ENCODE data around the gene DNAH17.

The DNAH17 gene

DNA sequence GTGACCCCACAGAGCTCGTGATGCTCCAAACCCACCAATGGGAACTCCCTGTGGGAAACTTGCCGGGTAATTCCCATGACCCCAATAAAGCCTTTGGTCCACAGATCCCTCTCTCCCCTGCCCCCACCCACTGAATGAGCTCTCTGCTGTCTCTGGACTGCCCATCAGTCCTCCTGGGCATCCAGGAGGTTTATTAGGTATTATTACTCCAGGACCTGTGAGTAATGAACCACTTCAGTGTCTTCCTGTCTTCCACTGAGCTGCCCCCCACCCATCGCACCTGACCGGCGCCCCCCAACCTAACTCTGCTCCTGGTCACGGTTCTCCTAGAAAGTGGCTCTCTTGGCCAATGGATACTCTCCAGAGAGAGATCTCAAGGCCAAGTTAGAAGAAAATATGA, 28.7 kb upstream of the DNAH17 start:
- DNase-seq = no peak

DNA sequence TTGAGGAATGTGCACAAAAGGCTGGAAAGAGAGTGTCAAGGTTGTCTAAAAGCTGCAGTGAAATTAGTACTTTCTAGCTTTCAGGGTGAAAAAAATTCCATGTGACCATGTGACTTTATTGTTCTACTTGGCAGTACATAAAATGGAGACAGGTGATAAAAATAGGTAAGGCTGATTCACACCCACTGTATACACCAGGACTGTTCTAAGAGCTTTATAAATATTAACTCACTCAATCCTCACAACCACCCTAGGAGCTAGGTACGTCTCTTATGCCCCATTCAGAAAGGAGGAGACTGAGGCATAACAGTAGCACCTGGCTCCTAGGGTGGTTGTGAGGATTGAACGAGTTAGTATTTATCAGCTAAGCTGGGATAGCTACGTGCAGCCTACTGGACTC, 28.2 kb upstream of the DNAH17 start:
- DNase-seq = no peak

DNA sequence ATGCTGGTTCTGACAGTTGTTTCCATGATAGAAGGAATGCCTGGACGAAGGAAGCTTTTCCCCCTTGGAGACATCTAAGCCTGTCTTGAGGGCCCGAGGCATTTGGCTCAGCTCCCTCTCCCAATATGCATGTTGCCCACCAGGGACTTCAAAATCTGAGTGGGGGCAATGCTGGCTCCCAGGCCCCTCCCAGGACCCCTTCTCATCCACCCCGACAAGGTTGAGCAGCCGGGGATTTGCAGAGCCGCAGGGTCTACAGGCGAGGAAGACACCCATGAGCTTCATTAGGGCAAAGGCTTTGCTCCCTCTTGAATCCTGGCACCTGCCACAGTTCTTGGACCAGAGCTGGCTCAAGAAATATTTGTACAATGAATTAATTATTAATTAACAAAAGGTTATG, 25.1 kb upstream of the DNAH17 start:
- DNase-seq = no peak

DNA sequence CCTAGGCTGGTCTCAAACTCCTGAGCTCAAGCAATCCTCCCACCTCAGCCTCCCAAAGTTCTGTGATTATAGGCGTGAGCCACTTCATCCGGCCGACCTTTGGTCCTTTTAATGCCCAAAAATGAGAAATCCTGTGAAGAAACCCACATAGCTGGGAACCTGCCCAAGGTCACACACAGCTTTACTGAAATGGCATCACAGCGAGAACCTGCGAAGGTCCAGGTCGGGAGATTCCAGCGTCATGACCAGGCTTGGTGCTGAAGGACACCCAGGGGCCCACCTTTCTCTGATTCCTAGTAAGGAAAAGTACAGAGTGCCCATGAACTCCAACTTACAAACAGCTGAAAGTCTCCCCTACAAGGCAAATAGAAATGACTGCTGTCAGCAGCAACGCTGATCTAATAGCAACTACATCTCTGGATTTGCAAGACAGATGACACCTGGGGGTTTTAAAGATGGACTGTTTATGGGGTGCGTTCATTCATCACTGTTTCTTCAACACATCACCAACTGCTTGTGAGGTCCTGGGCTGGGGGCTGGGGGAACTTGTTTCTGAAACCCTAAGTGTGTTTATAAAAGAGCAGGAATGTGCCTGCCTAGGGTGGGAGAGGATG, 24.5 kb upstream of the DNAH17 start:
- DNase-seq = no peak

DNA sequence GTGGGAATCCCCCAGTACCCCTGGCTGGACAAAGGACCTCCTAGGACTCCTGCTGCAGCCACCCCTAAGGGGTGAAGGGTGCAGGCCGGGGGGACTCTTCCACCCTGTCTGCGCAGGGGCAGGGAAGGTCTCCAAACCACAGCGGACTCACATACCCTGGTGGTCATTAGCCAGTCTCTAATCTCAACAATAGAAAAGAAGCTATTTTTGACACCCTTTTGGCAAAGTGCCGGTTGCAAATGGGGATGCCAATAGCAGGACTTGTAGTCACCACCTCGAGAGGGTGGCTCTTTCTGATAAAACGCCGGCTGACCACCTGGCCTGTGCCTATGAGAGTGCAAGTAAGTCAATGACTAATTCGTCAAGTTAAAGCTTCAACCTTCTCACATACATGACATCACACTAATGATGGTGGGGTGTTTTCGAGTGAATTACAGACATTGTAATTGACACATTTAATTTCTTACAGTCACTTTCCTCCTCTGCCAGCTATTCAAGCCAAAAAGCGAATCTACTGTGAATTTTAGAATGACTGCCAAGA, 23.1 kb upstream of the DNAH17 start:
- DNase-seq = no peak

DNA sequence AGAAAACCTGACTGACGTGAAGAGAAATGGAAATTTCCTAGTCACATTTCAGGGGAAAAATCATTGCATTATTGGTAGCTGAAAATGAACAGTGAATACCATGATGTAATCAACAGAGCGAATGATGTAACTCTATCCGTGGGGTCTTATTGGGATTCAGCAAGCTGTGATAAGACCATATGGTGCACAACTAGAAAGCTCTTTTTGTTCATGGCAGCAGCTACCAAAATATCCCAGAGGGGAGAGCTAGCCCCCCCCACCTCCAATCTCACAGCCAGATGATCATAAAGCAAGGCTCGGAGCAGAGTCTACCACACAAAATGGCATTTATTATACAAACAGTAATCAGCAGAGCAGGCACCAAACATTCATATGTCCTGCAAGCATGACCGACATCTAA, 22.2 kb upstream of the DNAH17 start:
- no peak for DNase-seq

DNA sequence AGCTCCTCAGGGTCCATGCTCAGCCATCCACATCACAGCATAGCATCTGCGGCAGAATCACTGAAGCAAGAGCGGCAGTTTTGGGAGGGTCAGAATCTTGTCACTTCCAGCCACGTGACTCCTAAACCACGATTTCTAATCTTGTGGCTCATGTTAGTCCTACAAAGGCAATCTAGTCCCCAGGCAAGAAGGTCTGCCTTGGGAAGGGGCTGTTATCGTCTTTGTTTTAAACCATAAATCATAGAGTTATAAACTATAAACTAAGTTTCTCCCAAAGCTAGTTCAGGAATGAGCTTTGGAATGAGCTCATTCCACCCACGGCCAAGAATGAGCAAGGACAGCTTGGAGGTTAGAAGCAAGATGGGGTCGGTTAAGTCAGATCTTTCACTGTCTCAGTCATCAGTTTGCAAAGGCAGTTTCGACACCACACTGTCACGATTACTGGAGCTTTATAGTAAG, 20.8 kb upstream of the DNAH17 start:
- no peak for DNase-seq

DNA sequence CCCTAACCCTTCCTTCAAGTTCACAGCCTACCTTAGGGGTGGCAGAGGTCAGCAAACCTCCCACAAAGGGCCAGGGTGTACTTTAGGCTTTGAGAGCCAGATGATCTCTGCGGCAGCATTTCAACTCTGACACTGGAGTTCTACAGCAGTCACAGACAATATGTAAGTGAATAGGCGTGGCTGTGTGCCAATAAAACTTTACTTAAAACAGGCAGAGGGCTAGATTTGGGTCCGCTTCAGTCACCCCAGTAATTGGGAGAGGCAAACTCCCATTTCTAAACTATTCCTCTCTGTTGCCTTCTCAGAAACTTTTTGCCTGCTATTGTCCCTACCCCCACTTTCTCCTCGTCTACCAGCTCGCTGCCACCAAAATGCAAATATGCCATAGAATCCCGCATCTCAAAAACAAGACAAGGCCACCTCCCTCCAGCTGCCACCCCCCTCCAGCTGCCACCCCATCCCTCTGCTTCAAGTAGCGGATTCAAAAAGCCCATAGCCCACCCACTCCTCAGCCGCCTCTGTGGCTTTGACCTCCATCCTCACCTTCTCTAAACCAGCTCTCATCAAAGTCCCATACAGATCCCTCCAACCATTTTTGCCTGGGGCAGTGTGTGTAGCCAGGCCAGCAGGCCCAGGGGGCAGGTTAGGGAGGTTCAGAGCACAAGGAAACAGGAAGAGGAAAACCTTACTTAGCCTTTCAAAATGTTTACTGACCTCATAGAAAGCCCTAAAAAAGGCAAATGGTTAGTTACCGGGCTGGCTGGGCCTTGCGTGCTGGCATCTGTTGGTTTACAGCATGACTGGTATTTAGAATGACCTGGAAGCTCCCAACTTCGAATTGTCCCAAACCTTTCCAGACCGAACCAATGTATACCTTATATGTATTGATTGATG, 19.9 kb upstream of the DNAH17 start:
- no peak for DNase-seq

DNA sequence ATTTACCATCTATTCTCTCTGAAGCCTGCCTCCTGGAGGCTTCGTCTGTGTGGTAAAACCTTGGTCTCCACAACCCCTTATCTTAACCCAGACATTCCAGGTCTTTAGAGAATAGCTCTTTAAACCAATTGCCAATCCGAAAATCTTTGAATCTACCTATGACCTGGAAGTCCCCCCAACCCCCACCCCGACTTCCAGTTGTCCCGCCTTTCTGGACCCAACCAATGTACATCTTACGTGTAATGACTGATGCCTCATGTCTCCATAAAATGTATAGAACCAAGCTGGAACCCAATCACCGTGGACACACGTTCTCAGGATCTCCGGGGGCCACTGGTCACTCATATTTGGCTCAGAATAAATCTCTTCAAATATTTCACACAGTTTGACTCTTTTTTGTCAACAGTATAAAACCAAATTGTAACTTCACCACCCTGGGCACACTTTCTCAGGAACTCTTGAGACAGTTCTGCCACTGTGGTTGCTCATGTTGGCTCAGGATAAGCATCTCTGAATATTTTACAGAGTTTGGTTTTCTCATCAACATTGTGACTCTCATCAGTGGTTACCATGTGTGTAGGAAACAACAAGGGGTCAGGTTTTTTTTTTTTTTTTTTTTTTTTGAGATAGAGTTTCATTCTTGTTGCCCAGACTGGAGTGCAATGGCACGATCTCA, 18.1 kb upstream of the DNAH17 start:
- no peak for DNase-seq

DNA sequence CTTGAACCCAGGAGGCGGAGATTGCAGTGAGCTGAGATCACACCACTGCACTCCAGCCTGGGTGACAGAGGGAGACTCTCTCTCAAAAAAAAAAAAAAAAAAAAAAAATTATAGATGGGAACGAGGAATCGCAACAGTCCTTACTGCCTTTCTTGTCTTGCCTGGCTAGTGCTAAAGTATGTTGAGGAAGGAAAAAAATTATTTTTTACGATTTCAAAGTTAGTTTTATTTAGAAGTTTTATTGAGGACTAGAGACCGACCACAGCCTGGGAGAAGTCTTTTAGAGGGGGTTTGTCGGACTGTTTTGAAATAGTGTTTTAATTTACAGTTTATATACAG, 15.8 kb upstream of the DNAH17 start:
- no peak for DNase-seq

DNA sequence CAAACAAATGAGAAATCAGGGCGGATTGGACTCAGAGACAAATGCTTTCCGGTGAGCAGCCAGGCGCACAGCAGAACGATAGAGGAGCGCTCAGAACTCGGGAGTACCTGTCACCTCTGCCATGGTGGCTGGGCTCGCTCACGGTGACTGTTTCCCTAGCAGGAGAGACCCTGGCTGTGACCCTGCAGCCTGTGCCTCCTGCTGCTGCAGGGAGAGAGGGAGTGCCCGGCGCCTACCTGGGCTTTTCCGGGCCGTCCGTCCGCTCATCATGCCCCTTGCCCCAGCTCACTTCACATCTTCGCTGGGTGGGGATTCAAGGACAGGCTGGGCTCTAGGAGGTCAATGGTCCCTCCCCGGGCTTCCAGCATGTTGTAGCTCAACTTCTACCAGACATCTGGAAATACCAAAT, 14.1 kb upstream of the DNAH17 start:
- no peak for DNase-seq

DNA sequence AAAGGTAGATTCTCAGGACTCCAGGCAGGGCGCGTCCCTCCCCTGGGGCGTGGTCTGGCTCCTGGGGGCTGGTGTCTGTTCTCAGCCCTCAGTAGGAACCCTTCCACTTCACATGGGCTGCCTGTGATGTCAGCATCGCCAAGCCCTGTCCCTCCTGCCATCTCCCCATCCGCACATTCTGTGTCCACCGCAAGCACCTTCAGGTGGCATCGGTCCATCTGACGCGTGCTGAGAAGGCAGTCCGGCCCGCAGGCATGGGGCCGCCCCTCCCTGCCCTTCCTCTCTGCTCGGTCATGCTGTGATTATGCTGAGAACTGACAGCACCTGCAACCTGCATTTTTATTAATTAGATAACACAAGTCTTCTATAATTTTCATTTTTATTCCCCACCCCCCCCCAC, 12.7 kb upstream of the DNAH17 start:
- no peak for DNase-seq

DNA sequence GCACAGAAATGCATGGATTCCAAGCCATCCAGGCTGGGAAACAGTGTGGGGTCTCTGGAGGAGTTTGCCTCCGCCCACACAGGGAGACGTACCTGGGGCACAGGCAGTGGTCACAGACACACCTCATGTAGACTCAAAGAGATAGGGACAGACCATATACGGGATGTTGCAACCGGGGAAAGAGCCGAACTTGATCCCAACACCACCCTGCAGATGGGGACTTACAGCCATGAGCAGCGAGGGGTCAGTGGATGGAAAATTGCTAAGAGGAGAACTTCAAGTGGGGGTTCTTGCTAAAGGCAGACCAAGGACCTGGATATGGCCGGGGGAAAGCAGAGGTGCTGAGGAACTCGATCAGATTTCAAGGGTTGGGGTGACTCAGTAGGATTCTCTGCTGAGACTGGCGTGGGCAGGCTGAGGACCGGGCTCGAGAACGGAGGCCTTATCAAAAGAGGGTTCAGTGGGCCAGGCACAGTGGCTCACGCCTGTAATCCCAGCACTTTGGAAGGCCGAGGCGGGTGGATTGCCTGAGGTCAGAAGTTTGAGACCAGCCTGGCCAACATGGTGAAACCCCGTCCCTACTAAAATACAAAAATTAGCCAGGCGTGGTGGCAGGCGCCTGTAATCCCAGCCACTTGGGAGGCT, 12.0 kb upstream of the DNAH17 start:
- DNase-seq = no peak

DNA sequence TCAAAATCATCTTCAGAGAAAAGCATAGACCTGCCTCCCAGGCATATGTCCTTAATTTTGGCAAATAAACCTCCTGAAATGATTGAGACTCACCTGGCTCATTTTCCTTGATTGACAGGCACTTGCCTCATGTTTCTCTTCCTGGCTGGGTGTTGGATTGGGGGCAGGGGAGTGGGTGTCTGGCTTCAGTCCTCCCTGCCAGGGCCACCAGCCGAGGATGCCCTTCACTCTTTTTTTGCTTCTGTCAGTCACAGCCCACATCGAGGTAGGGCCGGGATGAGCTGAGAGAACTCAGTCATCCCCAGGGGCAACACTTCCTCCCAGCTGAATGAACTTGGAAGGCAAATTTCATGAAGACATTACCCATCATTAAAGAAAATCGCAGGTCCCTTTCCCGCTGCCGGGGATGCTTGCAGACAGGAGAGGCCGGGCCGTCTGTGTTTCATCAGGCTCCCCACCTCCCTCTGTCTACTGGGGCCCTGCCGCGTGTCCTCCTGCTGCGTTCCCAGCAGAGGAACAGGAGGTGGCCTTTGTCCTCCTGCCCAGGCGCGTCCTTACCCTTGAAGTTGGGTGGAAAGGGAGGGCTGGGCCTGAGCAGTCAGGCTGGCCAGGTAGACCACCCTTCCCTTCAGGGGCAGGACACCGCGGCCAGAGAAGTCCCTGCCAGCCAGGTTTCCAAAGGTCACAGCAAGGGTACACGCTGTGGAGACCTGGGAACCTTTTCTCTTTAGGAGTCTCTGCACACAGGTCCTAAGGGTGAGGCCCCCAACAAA, 11.2 kb upstream of the DNAH17 start:
- no peak for DNase-seq

DNA sequence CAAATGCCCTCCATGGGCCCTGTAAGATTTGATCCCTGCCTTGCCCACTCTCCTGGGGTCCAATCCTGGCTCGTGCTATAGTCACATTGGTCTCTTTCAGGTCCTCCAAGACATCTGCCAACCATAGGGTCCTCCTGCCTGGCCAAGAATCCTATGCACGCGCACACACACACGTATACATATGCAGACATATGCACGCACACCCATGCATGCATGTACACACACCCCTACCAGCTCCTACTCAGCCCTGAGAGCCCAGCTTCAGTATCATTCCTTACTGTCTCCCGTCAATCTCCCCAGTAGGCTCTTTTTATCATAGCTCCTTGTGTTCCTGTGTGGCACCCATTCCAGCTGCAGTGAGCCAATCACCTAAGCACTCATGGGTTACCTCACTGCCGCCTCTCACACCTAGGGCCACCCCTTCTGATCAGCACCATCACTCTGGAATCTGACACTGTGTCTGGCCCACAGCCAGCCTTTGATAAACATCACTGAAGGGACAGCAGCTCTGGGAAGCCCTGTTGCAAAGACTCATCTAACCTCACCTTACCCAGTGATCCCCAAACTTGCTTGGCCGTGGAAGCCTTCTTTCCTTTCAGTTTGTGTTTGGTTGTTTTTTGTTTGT, 7.9 kb upstream of the DNAH17 start:
- no peak for DNase-seq

DNA sequence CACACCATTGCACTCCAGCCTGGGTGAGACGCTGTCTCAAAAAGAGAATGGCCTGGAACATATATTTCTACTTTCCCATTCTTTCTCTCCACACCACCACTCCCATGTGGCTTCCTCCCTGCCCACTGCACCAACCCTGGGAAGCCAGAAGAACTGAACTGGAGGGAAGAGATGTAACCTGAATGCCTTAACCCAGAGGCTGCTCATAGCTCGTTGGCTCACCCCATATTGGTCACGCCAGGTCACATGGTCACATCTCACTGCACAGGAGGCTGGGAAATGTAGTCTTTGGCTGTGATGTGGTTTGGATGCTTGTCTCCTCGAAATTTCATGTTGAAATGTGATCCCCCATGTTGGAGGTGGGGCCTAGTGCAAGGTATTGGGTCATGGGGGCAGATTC, 5.9 kb upstream of the DNAH17 start:
- DNase-seq = no peak

DNA sequence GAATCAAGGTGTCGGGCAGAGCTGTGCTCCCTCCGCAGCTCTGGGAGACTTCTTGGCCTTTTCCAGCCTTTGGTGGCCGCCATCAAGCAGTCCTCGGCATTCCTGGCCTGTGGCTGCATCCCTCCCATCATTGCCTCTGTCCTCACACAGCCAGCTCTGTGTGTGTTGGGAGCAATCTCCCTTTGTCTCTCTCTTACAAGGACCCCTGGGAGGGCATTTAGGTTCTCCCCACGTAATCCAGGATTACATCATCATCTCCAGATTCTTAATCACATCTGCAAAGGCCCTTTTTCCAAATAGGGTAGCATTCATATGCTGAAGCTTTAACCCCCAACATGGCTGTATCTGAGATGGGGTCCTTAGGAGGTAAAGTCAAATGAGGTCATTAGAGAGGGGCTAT, 4.1 kb upstream of the DNAH17 start:
- no peak for DNase-seq

DNA sequence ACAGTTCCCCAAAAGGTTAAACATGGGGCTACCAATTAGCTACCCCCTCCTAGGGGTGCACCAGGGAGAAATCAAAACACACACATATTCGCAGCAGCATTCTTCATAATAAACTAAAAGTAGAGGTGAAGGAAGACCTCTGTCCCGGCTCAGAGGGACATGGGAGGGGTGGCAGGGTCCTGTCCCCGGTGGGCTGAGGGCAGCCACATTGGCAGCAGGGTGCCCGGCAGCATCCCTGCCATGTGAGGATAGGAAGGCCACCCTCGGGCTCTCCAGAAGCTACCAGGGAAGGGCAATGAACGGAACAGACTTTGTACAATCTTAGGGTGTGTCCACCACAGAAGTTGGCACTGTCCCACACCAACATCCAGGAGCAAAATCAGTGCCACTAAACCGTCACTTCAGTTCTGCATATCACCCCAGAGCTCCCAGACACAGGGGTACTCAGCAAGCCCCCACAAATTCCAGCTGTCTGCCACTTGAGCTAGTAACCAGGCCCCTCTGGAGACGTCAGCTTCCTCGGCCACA, 3.1 kb upstream of the DNAH17 start:
- DNase-seq = no peak

DNA sequence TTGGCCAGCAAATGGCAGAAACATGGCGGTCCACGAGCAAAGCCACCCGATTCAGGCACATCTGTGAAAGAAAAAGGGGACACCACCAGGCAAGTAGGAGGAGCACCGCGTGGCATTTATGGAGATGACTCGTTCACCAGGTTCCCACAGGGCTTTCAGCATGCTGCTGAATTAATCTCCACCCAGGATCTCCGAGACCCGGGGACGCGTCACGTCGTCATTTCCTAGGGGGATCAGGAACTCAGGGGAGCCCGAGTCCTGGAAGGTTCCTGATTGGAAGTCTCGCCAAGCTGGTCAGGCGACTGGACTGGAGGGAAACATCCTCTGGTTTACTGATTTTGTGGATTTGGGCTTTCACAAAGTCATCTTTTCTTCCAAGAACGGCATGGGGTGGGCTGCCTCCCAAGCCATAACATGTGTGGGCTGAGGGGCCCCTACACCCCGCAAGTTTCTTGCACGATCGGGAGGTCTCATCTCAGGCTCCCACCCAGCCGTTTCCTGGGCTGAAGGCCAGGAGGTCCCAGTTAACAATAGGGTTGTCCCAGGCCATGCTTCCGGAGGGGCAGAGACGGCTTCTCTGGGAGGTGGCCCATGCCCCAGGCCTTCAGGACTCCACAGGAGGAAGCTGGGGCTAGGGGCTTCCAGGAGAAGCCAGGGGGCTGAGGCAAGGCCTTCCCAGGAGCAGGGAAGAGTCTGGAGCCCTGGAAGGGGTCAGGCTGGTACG, 645 bp downstream of the DNAH17 start:
- DNase-seq = no peak

DNA sequence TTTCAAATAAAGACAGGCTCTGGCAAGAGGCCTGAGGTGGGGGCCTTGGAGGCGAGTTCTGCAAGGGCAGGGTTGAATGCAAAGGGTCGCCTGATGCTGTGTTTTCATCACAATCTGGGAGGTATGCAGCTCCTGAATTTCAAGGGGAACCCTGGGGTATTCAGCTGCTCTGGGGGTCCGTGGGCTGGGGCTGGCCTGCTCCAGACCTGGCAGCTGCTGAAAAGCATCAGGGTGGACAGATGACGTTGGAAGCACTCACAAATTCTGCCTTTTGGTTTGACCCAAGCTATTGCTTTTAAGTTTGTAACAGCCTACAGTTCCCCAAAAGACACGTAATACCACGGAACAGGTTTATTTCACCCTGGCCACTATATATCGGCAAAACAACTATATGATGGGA, 1.3 kb downstream of the DNAH17 start:
- DNase-seq = no peak

DNA sequence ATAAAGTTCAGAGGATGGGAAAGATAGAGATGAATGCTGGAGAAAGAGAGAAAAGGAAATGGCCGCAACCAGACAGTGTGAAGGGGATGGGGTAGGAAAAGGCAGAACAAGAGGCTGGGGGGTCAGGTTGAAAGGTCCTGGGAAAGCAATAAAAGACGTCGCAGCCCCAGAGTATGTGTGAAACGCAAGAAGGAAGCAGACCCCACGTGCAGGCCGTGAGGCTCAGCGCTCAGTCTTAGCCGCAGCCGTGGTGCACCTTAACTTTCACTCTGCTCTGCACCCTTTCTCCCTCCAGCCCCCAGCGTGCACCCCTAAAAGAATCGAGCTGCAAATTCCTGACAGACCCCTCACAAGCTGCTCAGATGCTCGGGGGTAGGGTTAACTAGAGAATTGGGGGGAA, 1.9 kb downstream of the DNAH17 start:
- DNase-seq = no peak
